Activated naive CD8-positive, alpha-beta T cell treated with anti-CD3 and anti-CD28 coated beads, Interleukin-2, amount 50 U/mL, for 24 hours (primary cell): ENCODE data around the gene ALAS1.

ENCODE experiments used
- ATAC-seq: fragments of 150-1000 bp; cut with Tn5 transposase; one replicate; pipeline ENCODE4 v1.10.0; 2021
- DNase-seq: peaks from one replicate; pipeline ENCODE4 v3.0.0; 2021
- H3K27ac Mint-ChIP-seq: one replicate; pipeline ENCODE4 v1.8.0; 2021; ENCODE audit warnings: mild to moderate bottlenecking, mixed read lengths
- H3K27me3 Mint-ChIP-seq: one replicate; pipeline ENCODE4 v1.8.0; 2021; ENCODE audit warnings: mixed read lengths
- H3K36me3 Mint-ChIP-seq: one replicate; pipeline ENCODE4 v1.8.0; 2021; ENCODE audit warnings: low read depth, mixed read lengths
- H3K4me1 Mint-ChIP-seq: one replicate; pipeline ENCODE4 v1.8.0; 2021; ENCODE audit warnings: mixed read lengths
- H3K4me3 Mint-ChIP-seq: one replicate; pipeline ENCODE4 v1.8.0; 2021; ENCODE audit warnings: mild to moderate bottlenecking, moderate library complexity, mixed read lengths
- H3K9me3 Mint-ChIP-seq: one replicate; pipeline ENCODE4 v1.8.0; 2021; ENCODE audit warnings: mixed read lengths

The ALAS1 gene

DNA sequence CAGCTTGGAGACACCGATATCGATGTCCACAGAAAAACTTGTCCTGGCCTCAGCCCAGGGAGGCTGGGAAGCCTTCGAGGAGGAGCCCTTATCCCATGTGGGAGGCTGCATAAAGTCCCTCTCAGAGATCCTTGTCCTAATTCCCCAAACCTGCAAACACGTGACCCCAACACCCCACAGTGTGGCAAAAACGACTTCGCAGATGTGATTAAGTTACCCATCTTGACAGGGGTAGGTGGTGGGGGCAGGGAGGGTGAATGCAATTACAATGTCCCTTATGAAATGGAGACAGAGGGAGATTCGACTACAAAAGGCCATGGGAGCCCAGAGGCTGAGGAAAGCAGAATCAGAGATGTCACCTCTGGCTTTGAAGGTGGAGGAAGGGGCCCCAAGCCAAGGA, 29.8 kb downstream of the ALAS1 start:
- ATAC-seq (no peak), DNase-seq (peak; percentile 2)
- H3K4me1 Mint-ChIP-seq, result peaks cover 47% of the 10 kb centered on the region
- no peak overlapping the region for H3K4me3 Mint-ChIP-seq
- H3K9me3 Mint-ChIP-seq, result no peaks in the 10 kb centered on the region
- H3K27ac Mint-ChIP-seq, result no peak overlapping the region
- H3K36me3 Mint-ChIP-seq, result peaks cover 14% of the 10 kb centered on the region
- no peaks in the 10 kb centered on the region for H3K27me3 Mint-ChIP-seq

DNA sequence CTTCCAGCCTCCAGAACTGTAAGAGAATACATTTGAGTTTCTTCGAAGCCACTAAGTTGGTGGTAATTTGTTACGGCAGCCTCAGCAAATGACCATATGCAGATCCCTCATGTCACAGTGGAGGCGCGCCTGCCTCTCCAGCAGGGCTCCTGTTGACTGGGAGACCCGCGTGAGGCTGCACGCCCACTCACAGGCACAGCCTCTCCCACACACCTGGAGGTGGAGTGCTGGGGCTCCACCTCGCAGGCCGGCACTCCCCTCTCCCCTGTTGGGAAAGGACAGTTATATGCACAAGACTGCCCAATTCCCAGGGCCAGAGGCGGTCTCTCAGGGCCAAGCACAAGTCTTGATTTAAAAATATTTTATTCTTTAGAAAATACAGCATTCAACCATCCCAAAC, 30.3 kb downstream of the ALAS1 start:
- H3K9me3 Mint-ChIP-seq, result no peaks in the 10 kb centered on the region
- H3K4me3 Mint-ChIP-seq, result no peak overlapping the region
- peaks cover 47% of the 10 kb centered on the region for H3K4me1 Mint-ChIP-seq
- H3K27ac Mint-ChIP-seq, result no peak overlapping the region
- H3K36me3 Mint-ChIP-seq, result peaks cover 14% of the 10 kb centered on the region
- no peaks in the 10 kb centered on the region for H3K27me3 Mint-ChIP-seq
- DNase-seq (peak; percentile 4), ATAC-seq (no peak)

DNA sequence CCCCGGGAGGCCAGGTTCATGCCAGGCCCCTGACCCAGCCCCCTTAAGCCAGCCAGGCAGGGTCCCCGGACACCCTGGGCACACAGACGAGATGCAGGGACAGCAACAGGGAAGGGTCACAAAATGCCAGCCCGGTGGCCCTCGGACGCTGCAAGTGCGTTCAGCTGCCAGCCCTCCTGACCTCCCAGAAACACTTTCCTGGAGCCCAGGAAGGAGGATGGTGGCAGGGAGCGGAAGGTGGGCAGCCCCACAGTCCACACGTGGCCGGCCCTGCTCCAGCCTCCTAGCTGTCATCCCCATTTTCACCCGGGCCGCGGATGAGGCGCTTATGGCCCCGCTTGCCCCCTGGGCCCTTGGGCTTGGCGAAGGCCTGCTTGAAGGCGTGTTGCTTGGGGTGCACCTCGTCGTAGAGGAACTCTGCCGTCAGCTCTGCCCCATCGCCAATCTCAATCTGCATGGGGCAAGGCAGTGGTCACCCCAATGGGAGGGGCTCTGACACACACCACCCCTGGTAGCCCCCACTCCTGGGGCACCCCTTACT, 30.9 kb downstream of the ALAS1 start:
- peaks cover 46% of the 10 kb centered on the region for H3K4me1 Mint-ChIP-seq
- ATAC-seq (no peak), DNase-seq (no peak)
- no peak overlapping the region for H3K27ac Mint-ChIP-seq
- no peak overlapping the region for H3K4me3 Mint-ChIP-seq
- H3K27me3 Mint-ChIP-seq, result no peaks in the 10 kb centered on the region
- peaks cover 14% of the 10 kb centered on the region for H3K36me3 Mint-ChIP-seq
- no peaks in the 10 kb centered on the region for H3K9me3 Mint-ChIP-seq

DNA sequence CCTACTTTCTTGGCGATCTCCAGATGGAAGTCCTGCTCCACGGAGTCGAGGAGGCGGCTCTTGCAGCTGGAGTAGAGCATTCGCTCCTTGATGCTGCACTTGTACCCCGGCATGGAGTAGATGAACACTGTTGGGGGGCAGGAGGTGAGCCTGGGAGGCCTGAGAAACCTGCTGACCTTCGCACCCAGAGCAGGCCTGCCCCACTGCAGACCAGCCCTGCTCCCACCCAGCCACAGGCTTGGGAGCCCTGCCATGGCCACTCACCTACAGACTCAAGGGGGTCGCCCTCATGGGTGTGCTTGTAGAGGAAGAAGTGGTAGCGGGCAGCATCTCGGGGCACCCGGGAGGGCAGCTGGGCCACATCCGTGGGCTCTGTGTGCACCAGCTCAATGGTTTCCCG, 31.7 kb downstream of the ALAS1 start:
- no peak for ATAC-seq
- H3K27ac Mint-ChIP-seq, result no peak overlapping the region
- peaks cover 43% of the 10 kb centered on the region for H3K4me1 Mint-ChIP-seq
- no peak overlapping the region for H3K4me3 Mint-ChIP-seq
- H3K36me3 Mint-ChIP-seq, result peaks cover 14% of the 10 kb centered on the region
- no peaks in the 10 kb centered on the region for H3K27me3 Mint-ChIP-seq
- H3K9me3 Mint-ChIP-seq, result no peaks in the 10 kb centered on the region
- DNase-seq, result no peak

DNA sequence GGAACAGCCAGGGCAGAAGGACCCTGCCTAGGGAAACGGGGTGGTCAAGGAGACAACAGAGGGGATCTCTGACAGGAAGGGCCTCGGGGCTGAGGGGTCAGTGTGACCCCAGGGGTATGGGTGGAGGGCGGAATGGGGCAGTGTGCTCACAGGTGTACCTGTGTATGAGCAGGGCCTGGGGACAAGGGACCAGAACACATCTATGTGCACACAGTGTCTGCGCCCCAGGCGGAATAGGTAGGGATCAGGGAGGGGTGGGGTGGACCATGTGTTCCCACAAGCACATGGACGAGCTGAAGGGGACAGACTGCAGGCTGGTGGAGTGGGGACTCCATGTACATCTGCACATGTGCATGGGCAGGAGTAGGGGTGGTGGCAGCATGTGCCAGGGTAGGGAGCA, 32.5 kb downstream of the ALAS1 start:
- H3K27me3 Mint-ChIP-seq, result no peaks in the 10 kb centered on the region
- peaks cover 14% of the 10 kb centered on the region for H3K36me3 Mint-ChIP-seq
- no peak overlapping the region for H3K27ac Mint-ChIP-seq
- DNase-seq (no peak), ATAC-seq (no peak)
- no peaks in the 10 kb centered on the region for H3K9me3 Mint-ChIP-seq
- H3K4me1 Mint-ChIP-seq, result peaks cover 42% of the 10 kb centered on the region
- no peak overlapping the region for H3K4me3 Mint-ChIP-seq

DNA sequence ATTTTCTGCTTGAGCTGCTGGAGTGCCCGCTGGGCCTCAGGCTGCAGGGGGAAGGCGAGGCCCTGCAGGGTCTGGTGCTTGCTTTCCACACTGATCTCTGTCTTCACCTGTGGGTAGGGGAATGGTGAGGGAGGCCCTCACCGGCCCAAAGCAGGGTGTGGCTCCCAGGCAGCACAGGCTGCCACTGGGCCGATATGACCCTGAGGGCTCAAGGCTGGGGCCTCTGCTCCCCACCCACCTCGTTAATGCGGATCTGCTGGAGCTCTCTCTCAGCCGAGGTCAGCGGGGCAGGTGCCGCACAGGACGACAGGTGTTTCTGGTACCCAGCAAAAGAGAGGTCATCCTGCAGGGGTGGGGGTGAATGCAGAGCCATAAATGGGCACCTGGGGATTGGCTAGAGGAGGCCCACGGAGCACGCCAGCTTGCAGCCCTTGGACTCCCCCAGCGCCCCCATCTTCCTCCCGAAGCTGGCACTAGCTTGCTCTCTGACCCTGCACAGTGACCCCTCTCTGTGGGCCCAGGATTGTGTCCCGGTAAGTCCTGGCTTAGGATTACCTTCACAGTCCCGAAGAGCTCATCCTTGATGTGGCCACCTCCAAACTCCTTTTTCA, 33.0 kb downstream of the ALAS1 start:
- H3K4me1 Mint-ChIP-seq, result peaks cover 42% of the 10 kb centered on the region
- H3K4me3 Mint-ChIP-seq, result no peak overlapping the region
- no peaks in the 10 kb centered on the region for H3K27me3 Mint-ChIP-seq
- H3K9me3 Mint-ChIP-seq, result no peaks in the 10 kb centered on the region
- DNase-seq, result no peak
- peaks cover 14% of the 10 kb centered on the region for H3K36me3 Mint-ChIP-seq
- no peak overlapping the region for H3K27ac Mint-ChIP-seq
- no peak for ATAC-seq

DNA sequence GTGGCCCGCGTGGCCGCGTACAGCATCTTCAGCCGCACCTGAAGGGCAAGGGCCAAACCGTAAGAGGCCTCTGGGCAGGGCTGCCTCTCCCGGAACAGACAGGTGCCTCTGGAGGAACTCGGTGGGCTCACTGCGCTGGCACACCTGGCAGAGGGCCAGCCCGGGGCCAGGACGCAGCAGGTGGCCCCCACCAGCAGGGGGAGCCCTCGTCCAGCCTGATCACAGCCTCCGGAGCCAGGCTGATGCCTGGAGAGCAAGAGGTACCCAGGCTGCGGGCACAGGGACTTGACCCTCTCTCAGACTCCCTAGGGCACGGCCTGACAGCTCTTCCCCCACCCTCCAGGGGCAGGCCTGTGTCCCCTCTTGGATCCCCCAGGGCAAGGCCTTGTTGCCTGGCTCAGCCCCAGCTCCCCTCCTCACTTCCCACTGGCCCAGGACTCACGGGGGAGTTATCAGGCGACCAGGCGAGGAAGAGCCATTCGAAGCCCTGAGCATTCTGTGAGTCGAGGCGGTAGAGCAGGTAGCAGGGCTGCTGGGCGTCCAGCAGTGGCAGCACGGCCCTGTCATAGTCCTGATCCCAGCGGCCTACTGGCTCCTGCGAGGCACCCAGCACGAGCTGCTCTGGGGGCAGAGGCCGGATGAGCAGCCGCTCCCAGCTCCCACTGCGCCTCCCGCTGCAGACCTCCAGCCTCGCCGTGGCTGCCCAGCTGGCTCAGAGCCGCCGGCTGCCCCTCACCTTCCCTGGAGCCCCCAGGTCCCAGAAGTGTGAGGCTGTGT, 33.7 kb downstream of the ALAS1 start:
- Mint-ChIP-seq H3K27me3 (no peaks in the 10 kb centered on the region), H3K9me3 (no peaks in the 10 kb centered on the region), H3K4me1 (peaks cover 42% of the 10 kb centered on the region), H3K27ac (peak overlapping the region; percentile 60), H3K4me3 (no peak overlapping the region), H3K36me3 (peaks cover 16% of the 10 kb centered on the region)
- DNase-seq (peak; percentile 95), ATAC-seq (peak; percentile 69)

DNA sequence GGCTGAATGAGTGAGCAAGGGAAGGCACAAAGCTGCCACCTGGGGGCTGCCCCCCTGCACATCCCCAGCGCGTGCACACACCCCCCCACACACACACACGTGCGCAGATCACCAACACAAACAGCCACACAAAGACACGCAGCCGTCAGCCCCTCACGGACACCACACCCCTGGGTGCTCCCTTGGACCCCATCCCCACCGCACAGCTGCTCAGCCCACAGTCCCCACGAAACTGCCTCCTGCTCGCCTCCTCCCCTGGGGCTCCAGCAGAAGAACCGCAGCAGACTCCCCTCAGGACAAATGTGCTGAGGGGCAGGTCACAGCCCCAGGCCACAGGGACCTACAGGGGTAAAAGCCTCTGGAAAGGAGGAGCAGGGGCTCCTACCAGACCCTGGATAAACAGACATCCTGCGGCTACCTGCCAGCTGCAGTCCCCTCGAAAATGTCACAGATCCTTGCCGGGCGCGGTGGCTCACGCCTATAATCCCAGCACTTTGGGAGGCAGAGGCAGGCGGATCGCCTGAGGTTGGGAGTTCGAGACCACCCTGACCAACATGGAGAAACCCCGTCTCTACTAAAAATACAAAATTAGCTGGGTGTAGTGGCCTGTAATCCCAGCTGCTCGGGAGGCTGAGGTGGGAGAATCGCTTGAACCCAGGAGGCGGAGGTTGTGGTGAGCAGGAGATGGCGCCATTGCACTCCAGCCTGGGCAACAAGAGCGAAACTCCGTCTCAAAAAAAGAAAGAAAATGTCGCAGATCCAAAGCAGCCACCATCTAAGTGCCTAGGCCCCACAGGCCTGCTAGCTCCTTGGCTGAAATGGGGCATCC, 34.5 kb downstream of the ALAS1 start:
- ATAC-seq, result no peak
- H3K27me3 Mint-ChIP-seq, result no peaks in the 10 kb centered on the region
- H3K27ac Mint-ChIP-seq, result no peak overlapping the region
- H3K4me3 Mint-ChIP-seq, result no peak overlapping the region
- H3K9me3 Mint-ChIP-seq, result no peaks in the 10 kb centered on the region
- no peak for DNase-seq
- H3K36me3 Mint-ChIP-seq, result peaks cover 16% of the 10 kb centered on the region
- peaks cover 46% of the 10 kb centered on the region for H3K4me1 Mint-ChIP-seq

DNA sequence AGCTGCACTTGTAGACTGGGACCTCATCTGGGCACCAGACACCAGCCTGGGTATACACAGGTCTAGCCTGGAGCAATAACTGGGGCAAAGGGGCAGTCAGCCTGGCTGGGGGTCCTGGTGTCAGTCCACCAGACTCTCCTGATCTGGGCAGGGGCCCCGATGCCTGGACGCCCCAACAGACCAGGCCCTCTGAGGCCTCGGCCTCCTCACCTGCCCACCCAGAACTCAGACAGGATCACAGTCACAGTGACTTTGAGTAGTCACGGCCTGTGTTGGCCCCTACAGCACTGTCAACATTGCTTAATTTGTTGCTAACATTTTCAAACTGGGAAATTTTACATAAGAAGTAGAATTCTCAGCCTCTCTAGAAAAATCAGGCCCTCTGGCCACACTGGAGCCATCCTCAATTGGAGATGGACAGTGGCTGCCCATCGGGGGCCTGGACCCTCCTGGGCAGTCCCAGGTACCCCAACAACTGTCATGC, 35.2 kb downstream of the ALAS1 start:
- no peak for DNase-seq
- H3K36me3 Mint-ChIP-seq, result peaks cover 16% of the 10 kb centered on the region
- no peaks in the 10 kb centered on the region for H3K9me3 Mint-ChIP-seq
- no peaks in the 10 kb centered on the region for H3K27me3 Mint-ChIP-seq
- ATAC-seq, result no peak
- peak overlapping the region; percentile 59 for H3K27ac Mint-ChIP-seq
- H3K4me3 Mint-ChIP-seq, result no peak overlapping the region
- H3K4me1 Mint-ChIP-seq, result peaks cover 52% of the 10 kb centered on the region

DNA sequence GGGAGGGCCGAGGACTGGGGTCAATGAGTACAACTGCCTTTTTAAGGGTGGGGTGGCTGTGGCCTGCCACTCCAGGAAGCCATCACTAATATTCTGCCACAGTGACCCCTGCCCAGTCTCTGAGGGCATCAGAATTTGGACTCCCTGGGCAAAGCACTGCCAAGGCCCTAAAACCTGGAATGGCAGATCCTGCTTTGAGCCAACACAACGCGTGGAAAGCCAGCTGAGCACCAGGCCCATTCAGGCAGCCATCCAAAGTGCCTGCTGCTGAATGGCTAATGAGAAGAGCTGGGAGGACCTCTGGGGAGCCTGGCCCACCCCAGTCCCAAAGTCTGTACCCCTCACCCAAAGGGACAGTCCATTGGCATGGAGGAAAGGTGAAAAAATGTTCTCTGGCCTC, 36.0 kb downstream of the ALAS1 start:
- Mint-ChIP-seq H3K36me3 (peaks cover 18% of the 10 kb centered on the region), H3K9me3 (no peaks in the 10 kb centered on the region), H3K4me3 (no peak overlapping the region), H3K27ac (peak overlapping the region; percentile 39), H3K27me3 (no peaks in the 10 kb centered on the region), H3K4me1 (peaks cover 56% of the 10 kb centered on the region)
- no peak for ATAC-seq
- no peak for DNase-seq

DNA sequence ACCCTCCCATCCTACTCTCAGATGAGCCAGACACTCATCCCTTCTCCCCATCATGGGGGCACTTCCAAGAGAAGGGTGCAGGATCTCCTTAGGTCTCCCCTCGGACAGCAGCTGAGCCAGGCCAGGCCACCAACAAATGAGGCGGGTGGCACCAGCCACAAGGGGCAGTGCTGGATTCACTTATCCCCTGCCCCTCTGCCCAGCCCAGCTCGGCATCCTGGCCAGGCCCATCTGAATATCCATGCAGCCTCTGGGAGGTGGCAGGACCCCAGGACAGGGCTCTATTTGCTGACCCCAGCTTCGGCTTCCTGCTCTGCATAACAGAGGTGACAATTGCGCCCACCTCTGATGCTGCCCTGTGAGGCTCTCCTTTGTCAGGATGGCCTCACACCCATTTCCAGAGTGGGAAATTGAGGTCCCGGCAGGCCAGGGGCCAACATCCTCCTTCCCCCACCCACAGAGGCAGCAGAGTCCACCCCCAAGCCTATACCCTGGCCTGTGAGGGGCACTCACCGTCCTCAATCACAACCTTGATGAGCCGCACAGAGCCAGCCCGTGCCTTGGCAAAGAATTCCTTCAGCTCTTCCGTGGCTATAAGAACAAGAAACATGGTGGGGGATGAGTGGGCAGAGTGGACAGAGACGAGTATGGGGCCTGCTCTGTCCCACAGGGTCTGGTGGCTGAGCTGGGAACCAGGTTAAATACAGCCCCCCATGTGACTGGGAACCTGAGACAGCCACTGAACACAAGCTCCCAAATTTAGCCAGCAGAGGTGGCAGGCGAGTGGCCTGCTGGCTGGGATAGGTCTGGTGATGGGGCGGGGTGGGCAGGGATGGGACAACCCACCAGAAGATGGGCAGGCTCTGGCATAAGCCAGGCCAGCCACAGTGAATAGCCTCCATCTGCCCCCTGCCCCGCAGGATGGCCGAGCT, 36.8 kb downstream of the ALAS1 start:
- Mint-ChIP-seq H3K4me3 (no peak overlapping the region), H3K4me1 (peaks cover 59% of the 10 kb centered on the region), H3K9me3 (no peaks in the 10 kb centered on the region), H3K27ac (peak overlapping the region; percentile 39), H3K27me3 (no peaks in the 10 kb centered on the region), H3K36me3 (peaks cover 18% of the 10 kb centered on the region)
- ATAC-seq (no peak), DNase-seq (no peak)

DNA sequence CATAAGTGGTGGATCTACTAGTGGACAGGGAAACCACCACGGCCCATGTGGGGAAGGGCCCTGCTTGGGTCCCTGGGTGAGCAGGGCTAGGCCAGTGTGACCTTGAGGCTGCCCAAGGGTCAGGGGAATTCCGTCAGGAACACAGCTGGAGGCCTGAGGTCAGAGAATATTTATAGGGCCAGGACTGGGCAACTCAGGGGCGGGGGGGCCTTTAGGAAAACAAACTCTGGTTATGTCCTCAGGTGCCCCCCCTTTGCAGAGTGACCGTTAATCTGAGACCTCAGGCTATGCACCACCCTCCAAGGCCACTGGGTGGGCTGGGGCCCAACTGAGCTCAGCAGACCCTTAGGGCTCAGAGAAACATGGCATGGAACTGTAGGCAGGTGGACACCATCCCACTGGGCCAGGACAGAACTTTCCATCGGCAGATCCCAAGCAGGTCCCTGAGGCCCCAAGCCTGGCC, 38.5 kb downstream of the ALAS1 start:
- no peaks in the 10 kb centered on the region for H3K9me3 Mint-ChIP-seq
- peak overlapping the region; percentile 77 for H3K27ac Mint-ChIP-seq
- DNase-seq (no peak), ATAC-seq (no peak)
- H3K36me3 Mint-ChIP-seq, result peaks cover 20% of the 10 kb centered on the region
- peaks cover 74% of the 10 kb centered on the region for H3K4me1 Mint-ChIP-seq
- peak overlapping the region; percentile 36 for H3K4me3 Mint-ChIP-seq
- no peaks in the 10 kb centered on the region for H3K27me3 Mint-ChIP-seq

DNA sequence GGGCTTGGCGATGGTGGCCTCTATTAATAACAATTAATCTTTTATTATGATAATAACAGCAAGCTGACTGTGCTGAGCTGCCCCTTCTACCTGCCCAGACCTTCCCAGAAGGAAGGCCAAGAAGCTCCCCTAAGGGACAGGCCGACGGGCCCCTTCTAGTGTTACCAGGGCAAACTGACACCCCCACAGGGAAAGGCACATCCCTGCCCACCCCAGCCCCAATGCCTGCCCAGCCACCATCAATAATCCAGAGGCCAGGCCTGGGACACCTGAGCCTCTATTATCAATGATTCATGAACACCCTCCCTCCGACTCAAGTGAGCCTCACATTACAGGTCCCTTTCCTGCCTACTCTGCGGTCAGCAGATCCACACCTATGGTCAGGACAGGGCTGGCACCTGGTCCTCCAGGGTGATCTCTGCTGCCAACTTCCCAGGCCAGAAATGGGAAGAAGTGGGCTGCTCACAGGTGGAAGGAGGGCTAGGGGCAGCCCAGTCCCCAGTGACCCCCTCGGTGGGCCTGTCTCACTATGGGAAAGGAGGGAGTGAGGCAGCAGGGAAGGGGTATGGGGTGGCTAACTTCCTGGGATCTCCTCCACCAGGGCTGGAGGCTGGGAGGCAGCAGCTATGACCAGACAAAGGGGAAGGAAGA, 39.2 kb downstream of the ALAS1 start:
- Mint-ChIP-seq H3K4me1 (peaks cover 76% of the 10 kb centered on the region), H3K27me3 (no peaks in the 10 kb centered on the region), H3K27ac (peak overlapping the region; percentile 74), H3K36me3 (peaks cover 17% of the 10 kb centered on the region), H3K4me3 (peak overlapping the region; percentile 99), H3K9me3 (no peaks in the 10 kb centered on the region)
- ATAC-seq, result no peak
- no peak for DNase-seq
